NCI-H774 (cell line): ENCODE measurements around the gene GLI2.

ENCODE experiments used
- DNase-seq: peaks from one replicate; lab custom pipeline; 2025; lab: John Stamatoyannopoulos, UW

GLI2 gene

GRCh38 chr2:120770641-120771040 is 35.0 kb downstream of the GLI2 start:
- DNase-seq: no peak

- no peak for DNase-seq
Observed at GRCh38 chr2:120771111-120771780, 35.6 kb downstream of the GLI2 start.

- no peak for DNase-seq
Observed at GRCh38 chr2:120771781-120772208, 36.1 kb downstream of the GLI2 start.

- no peak for DNase-seq
Observed at GRCh38 chr2:120772261-120772660, 36.6 kb downstream of the GLI2 start.

- DNase-seq: no peak
Observed at GRCh38 chr2:120773186-120773800, 37.6 kb downstream of the GLI2 start.

- no peak for DNase-seq
Observed at GRCh38 chr2:120774557-120775160, 39.0 kb downstream of the GLI2 start.

- DNase-seq: no peak
Observed at GRCh38 chr2:120775194-120775593, 39.5 kb downstream of the GLI2 start.

- DNase-seq: no peak
Observed at GRCh38 chr2:120775801-120776589, 40.3 kb downstream of the GLI2 start.

- DNase-seq: no peak
Observed at GRCh38 chr2:120776649-120777048, 41.0 kb downstream of the GLI2 start.

- no peak for DNase-seq
Observed at GRCh38 chr2:120777170-120777751, 41.6 kb downstream of the GLI2 start.

GRCh38 chr2:120777787-120778186 is 42.1 kb downstream of the GLI2 start:
- DNase-seq: no peak

- DNase-seq: no peak
Observed at GRCh38 chr2:120778244-120778643, 42.6 kb downstream of the GLI2 start.

GRCh38 chr2:120779781-120780283 is 44.2 kb downstream of the GLI2 start:
- DNase-seq: no peak

GRCh38 chr2:120780402-120780801 is 44.7 kb downstream of the GLI2 start:
- DNase-seq: no peak

GRCh38 chr2:120783371-120783791 is 47.7 kb downstream of the GLI2 start:
- DNase-seq: no peak

GRCh38 chr2:120783969-120784372 is 48.3 kb downstream of the GLI2 start:
- DNase-seq: no peak
